ENCODE results near the gene EIF4G1.

The EIF4G1 gene

DNA sequence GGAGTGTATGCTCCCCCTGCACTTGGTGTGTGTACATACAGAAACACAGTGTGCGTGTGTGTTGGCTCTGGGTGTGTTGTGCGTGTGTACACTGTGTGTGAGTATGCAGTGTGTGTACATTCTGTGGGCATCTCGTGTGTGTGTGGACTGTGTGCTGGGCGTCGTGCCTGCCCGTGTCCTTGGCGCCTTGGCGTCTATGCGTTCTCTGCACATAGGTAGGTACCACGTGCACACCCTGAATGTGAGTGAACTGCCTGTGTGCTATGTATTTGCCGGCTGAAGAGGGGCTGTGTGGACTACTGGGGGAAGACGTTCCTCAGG, 39.1 kb upstream of the EIF4G1 start:
- Histone ChIP-seq H3K27me3 (ENCODE audit: insufficient read depth, low read length, poor library complexity) (no peaks in the 10 kb centered on the region), H2AFZ (ENCODE audit: low read depth, low read length) (no peak overlapping the region), H3K4me3 (ENCODE audit: low read depth in 1 of 2, low read length in 2 of 2) (no peak overlapping the region), H3K4me2 (ENCODE audit: insufficient read depth, low read length) (no peak overlapping the region), H4K20me1 (ENCODE audit: insufficient read depth, low read length) (no peaks in the 10 kb centered on the region), H3K9ac (ENCODE audit: low read depth, low read length) (no peak overlapping the region), H3K9me3 (ENCODE audit: insufficient read depth, low read length, severe bottlenecking) (no peaks in the 10 kb centered on the region), H3K79me2 (ENCODE audit: insufficient read depth, low read length) (no peaks in the 10 kb centered on the region), H3K27ac (ENCODE audit: low read length) (no peak overlapping the region), H3K36me3 (ENCODE audit: insufficient read depth, low read length) (no peaks in the 10 kb centered on the region), H3K4me1 (ENCODE audit: insufficient read depth, low read length) (no peaks in the 10 kb centered on the region)
- DNase-seq (no peak), ATAC-seq (ENCODE audit: insufficient read depth, low read depth) (no peak)
- no peak for TF ChIP-seq EZH2 (IDR thresholded peaks at IDR 0.05; ENCODE audit: borderline replicate concordance, low read depth, low read length, severe bottlenecking)
- TF ChIP-seq, protein P1, sequence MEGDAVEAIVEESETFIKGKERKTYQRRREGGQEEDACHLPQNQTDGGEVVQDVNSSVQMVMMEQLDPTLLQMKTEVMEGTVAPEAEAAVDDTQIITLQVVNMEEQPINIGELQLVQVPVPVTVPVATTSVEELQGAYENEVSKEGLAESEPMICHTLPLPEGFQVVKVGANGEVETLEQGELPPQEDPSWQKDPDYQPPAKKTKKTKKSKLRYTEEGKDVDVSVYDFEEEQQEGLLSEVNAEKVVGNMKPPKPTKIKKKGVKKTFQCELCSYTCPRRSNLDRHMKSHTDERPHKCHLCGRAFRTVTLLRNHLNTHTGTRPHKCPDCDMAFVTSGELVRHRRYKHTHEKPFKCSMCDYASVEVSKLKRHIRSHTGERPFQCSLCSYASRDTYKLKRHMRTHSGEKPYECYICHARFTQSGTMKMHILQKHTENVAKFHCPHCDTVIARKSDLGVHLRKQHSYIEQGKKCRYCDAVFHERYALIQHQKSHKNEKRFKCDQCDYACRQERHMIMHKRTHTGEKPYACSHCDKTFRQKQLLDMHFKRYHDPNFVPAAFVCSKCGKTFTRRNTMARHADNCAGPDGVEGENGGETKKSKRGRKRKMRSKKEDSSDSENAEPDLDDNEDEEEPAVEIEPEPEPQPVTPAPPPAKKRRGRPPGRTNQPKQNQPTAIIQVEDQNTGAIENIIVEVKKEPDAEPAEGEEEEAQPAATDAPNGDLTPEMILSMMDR (IDR thresholded peaks at IDR 0.05; ENCODE audit: borderline replicate concordance, extremely low read depth, low read length, poor library complexity, severe bottlenecking): no peak

DNA sequence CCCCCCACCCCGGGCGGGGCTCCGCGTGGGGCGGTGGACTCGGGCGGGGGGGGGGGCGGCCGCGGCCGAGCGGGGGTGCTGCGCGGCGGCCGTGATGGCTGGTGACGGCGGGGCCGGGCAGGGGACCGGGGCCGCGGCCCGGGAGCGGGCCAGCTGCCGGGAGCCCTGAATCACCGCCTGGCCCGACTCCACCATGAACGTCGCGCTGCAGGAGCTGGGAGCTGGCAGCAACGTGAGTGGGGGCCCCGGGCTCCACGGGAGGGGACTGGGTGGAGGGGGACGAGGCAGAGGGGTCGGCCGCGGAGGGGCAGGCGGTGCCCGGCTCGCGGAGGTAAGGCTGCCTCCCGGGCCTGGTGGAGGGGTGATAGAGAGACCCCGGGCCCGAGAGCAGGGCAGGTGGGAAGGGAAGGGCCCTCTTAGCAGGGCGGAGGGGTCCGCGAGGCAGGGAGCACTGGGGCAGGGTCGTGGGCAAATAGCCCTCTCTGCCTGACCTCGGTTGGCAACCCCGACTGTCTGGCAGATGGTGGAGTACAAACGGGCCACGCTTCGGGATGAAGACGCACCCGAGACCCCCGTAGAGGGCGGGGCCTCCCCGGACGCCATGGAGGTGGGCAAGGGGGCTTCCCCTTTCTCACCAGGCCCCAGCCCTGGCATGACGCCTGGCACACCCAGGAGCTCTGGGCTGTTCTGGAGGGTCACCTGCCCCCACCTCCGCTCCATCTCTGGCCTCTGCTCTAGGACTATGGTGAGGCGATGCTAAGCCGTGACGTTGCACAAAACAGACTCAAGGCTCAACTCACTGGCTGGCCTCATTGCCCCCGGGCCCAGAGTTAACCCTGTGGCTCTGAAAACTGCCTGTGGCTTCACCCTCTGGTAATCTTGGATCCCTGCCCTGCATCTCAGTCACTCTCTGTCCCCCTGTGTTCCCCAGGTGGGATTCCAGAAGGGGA, 38.2 kb upstream of the EIF4G1 start, which contains the start of gene ECE2:
Gene ECE2, plus strand, starts transcription at position 62 of the 950 bp plus-strand sequence. Its CDS starts 132 bp downstream, at position 194.
- Histone ChIP-seq H3K9ac (ENCODE audit: low read depth, low read length) (no peak within 1 kb of the TSS), H3K4me2 (ENCODE audit: insufficient read depth, low read length) (no peak within 1 kb of the TSS), H3K79me2 (ENCODE audit: insufficient read depth, low read length) (no peaks in the 10 kb centered on the region), H4K20me1 (ENCODE audit: insufficient read depth, low read length) (no peaks in the 10 kb centered on the region), H3K4me1 (ENCODE audit: insufficient read depth, low read length) (no peaks in the 10 kb centered on the region), H2AFZ (ENCODE audit: low read depth, low read length) (no peak within 1 kb of the TSS), H3K9me3 (ENCODE audit: insufficient read depth, low read length, severe bottlenecking) (no peaks in the 10 kb centered on the region), H3K27me3 (ENCODE audit: insufficient read depth, low read length, poor library complexity) (no peaks in the 10 kb centered on the region), H3K4me3 (ENCODE audit: low read depth in 1 of 2, low read length in 2 of 2) (no peak within 1 kb of the TSS), H3K36me3 (ENCODE audit: insufficient read depth, low read length) (no peaks in the 10 kb centered on the region), H3K27ac (ENCODE audit: low read length) (no peak within 1 kb of the TSS)
- DNase-seq: no peak
- no peak for TF ChIP-seq EZH2 (IDR thresholded peaks at IDR 0.05; ENCODE audit: borderline replicate concordance, low read depth, low read length, severe bottlenecking)
- TF ChIP-seq, protein P1 (IDR thresholded peaks at IDR 0.05; ENCODE audit: borderline replicate concordance, extremely low read depth, low read length, poor library complexity, severe bottlenecking): no peak
- ATAC-seq (ENCODE audit: insufficient read depth, low read depth): no peak

DNA sequence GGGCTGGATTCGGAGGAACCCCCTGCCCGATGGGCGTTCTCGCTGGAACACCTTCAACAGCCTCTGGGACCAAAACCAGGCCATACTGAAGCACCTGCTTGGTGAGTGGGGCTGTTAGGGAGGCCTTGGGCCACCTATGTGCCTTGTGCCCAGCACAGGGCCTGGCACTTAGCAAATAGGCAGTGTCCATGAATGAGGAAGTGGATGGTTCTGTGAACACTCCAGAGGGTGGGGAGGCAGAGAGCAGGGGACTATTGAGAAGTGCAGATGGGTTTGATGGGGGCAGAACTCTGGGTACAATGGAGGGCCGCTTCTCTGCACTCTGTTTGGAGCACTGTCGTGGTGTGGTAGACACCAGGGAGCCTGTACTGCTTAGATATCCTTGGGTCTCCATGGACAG, 37.0 kb upstream of the EIF4G1 start:
- ATAC-seq (ENCODE audit: insufficient read depth, low read depth): no peak
- H3K27me3 ChIP-seq (ENCODE audit: insufficient read depth, low read length, poor library complexity): no peaks in the 10 kb centered on the region
- no peaks in the 10 kb centered on the region for H3K9me3 ChIP-seq (ENCODE audit: insufficient read depth, low read length, severe bottlenecking)
- no peak overlapping the region for H2AFZ ChIP-seq (ENCODE audit: low read depth, low read length)
- no peaks in the 10 kb centered on the region for H3K36me3 ChIP-seq (ENCODE audit: insufficient read depth, low read length)
- H3K4me3 ChIP-seq (ENCODE audit: low read depth in 1 of 2, low read length in 2 of 2): no peak overlapping the region
- DNase-seq: no peak
- no peak overlapping the region for H3K4me2 ChIP-seq (ENCODE audit: insufficient read depth, low read length)
- no peaks in the 10 kb centered on the region for H3K79me2 ChIP-seq (ENCODE audit: insufficient read depth, low read length)
- H3K27ac ChIP-seq (ENCODE audit: low read length): no peak overlapping the region
- no peaks in the 10 kb centered on the region for H3K4me1 ChIP-seq (ENCODE audit: insufficient read depth, low read length)
- TF ChIP-seq, protein P1 (IDR thresholded peaks at IDR 0.05; ENCODE audit: borderline replicate concordance, extremely low read depth, low read length, poor library complexity, severe bottlenecking): no peak
- TF ChIP-seq EZH2 (IDR thresholded peaks at IDR 0.05; ENCODE audit: borderline replicate concordance, low read depth, low read length, severe bottlenecking): no peak
- H3K9ac ChIP-seq (ENCODE audit: low read depth, low read length): no peak overlapping the region
- H4K20me1 ChIP-seq (ENCODE audit: insufficient read depth, low read length): no peaks in the 10 kb centered on the region

All from DND-41 (cell line).